ENCODE results near the gene MAP2K2.

DNA sequence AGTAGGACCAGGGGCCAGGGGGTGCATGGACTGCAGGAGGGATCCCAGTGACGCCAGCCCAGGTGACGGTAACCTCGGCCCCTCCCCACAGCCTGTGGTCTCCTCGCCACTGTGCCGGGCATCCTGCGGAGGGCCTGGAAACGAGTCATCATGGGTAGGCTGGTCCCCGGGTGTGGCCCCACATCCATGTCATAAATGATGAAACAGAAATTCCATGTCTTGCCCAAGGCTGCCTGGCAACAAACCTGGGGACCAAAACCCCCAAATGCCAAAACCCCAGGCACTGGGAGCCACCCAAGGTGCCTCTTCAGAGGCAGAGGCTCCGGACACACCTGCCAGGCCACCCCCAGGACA lies 20.9 kb downstream of the MAP2K2 start:
- TF ChIP-seq FOS (IDR thresholded peaks at IDR 0.05; ENCODE audit: extremely low read depth, insufficient read length) (no peak), TARDBP (IDR thresholded peaks at IDR 0.05) (no peak), PTTG1 (tag; IDR thresholded peaks at IDR 0.05; ENCODE audit: low read depth) (no peak), ZNF140 (CRISPR knock-in tag; IDR thresholded peaks at IDR 0.05) (no peak), ZNF146 (CRISPR knock-in tag; IDR thresholded peaks at IDR 0.05; ENCODE audit: unreplicated experiment) (no peak), PHB (CRISPR knock-in tag; IDR thresholded peaks at IDR 0.05) (no peak), PBX2 (CRISPR knock-in tag; IDR thresholded peaks at IDR 0.05; ENCODE audit: low read depth) (no peak), PBX2 (tag; conservative IDR thresholded peaks at IDR 0.05; ENCODE audit: low read depth) (no peak), EGR1 (conservative IDR thresholded peaks at IDR 0.05) (no peak)
- TF ChIP-seq, protein P1, sequence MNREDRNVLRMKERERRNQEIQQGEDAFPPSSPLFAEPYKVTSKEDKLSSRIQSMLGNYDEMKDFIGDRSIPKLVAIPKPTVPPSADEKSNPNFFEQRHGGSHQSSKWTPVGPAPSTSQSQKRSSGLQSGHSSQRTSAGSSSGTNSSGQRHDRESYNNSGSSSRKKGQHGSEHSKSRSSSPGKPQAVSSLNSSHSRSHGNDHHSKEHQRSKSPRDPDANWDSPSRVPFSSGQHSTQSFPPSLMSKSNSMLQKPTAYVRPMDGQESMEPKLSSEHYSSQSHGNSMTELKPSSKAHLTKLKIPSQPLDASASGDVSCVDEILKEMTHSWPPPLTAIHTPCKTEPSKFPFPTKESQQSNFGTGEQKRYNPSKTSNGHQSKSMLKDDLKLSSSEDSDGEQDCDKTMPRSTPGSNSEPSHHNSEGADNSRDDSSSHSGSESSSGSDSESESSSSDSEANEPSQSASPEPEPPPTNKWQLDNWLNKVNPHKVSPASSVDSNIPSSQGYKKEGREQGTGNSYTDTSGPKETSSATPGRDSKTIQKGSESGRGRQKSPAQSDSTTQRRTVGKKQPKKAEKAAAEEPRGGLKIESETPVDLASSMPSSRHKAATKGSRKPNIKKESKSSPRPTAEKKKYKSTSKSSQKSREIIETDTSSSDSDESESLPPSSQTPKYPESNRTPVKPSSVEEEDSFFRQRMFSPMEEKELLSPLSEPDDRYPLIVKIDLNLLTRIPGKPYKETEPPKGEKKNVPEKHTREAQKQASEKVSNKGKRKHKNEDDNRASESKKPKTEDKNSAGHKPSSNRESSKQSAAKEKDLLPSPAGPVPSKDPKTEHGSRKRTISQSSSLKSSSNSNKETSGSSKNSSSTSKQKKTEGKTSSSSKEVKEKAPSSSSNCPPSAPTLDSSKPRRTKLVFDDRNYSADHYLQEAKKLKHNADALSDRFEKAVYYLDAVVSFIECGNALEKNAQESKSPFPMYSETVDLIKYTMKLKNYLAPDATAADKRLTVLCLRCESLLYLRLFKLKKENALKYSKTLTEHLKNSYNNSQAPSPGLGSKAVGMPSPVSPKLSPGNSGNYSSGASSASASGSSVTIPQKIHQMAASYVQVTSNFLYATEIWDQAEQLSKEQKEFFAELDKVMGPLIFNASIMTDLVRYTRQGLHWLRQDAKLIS (CRISPR knock-in tag; IDR thresholded peaks at IDR 0.05): no peak
- TF ChIP-seq, protein P2, sequence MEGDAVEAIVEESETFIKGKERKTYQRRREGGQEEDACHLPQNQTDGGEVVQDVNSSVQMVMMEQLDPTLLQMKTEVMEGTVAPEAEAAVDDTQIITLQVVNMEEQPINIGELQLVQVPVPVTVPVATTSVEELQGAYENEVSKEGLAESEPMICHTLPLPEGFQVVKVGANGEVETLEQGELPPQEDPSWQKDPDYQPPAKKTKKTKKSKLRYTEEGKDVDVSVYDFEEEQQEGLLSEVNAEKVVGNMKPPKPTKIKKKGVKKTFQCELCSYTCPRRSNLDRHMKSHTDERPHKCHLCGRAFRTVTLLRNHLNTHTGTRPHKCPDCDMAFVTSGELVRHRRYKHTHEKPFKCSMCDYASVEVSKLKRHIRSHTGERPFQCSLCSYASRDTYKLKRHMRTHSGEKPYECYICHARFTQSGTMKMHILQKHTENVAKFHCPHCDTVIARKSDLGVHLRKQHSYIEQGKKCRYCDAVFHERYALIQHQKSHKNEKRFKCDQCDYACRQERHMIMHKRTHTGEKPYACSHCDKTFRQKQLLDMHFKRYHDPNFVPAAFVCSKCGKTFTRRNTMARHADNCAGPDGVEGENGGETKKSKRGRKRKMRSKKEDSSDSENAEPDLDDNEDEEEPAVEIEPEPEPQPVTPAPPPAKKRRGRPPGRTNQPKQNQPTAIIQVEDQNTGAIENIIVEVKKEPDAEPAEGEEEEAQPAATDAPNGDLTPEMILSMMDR (IDR thresholded peaks at IDR 0.05 in 2 of 3, conservative IDR thresholded peaks at IDR 0.05 in 1 of 3; ENCODE audit: insufficient read depth in 2 of 3, low read depth in 1 of 3, low read length in 3 of 3): no peak
